Measurements from ENCODE around the gene VEGFB.
A peak's percentile ranks its signal among the peaks of the same experiment; 100 is the strongest.
"Not testable (repeated sequence)": the region's sequence is repeated elsewhere in the genome, so short reads cannot be mapped to it uniquely, and the experiment has no call there.

VEGFB gene

GRCh38 chr11:64231546-64231945, 2.8 kb upstream of the VEGFB start:
- no peak for DNase-seq (ENCODE audit: low read depth in 2 of 2)

DNA sequence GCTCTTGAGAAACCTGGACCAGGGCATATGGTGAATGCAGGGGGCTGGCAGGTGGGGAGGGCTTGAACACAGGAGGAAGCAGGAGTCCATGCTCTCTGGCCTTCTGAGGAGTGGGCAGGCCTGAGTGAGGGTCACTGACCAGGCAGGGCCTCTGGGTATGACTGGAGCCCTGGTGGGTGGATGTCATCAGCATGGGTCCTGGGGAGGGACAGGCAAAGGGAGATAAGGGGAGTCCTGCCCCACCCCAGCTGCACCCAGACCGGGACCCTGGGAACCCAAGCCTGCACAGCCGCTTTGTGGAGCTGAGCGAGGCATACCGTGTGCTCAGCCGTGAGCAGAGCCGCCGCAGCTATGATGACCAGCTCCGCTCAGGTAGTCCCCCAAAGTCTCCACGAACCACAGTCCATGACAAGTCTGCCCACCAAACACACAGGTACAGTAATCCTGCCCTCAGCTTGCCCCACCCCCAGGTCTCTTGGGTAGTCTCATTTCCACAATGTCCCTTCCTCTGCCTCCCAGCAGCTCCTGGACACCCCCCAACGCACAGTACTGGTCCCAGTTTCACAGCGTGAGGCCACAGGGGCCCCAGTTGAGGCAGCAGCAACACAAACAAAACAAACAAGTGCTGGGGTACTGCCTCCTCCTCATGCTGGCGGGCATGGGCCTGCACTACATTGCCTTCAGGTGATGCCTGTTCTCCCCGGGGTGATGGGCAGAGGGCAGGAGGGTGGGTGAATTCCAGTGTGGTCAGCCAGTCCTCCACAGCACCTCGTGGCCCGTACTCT, 2.0 kb upstream of the VEGFB start:
- DNase-seq (ENCODE audit: low read depth in 2 of 2): no peak

GRCh38 chr11:64232967-64233315, 1.4 kb upstream of the VEGFB start:
- DNase-seq (ENCODE audit: low read depth in 2 of 2): no peak

DNA sequence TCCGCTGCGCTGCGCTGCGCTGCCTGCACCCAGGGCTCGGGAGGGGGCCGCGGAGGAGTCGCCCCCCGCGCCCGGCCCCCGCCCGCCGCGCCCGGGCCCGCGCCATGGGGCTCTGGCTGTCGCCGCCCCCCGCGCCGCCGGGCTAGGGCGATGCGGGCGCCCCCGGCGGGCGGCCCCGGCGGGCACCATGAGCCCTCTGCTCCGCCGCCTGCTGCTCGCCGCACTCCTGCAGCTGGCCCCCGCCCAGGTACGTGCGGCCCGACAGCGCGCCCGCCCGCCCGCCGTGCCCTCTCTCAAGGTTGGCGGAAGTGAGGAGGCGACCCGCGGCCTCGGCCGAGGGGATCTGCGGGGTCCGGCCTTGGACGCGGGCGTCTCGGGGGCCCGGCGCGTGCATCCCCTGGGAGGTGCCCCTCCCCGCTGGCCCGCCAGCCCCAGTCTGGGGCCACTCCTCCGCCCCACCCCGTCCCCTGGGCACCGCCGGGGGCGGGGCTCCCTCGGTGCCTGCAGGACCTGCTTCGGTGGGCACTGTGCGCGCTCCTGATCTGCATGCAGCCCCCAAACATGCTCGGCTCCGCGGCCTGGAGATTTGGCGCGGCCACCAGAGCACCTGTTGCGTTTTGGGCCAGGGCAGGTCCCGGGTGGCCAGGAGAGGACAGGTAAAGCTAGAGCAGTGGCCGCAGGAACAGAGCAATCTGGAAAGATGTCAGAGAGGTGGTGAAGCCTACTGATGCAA, 429 bp downstream of the VEGFB start:
- DNase-seq (ENCODE audit: low read depth in 2 of 2): peak in 1 of 2 donors; percentile 44

DNA sequence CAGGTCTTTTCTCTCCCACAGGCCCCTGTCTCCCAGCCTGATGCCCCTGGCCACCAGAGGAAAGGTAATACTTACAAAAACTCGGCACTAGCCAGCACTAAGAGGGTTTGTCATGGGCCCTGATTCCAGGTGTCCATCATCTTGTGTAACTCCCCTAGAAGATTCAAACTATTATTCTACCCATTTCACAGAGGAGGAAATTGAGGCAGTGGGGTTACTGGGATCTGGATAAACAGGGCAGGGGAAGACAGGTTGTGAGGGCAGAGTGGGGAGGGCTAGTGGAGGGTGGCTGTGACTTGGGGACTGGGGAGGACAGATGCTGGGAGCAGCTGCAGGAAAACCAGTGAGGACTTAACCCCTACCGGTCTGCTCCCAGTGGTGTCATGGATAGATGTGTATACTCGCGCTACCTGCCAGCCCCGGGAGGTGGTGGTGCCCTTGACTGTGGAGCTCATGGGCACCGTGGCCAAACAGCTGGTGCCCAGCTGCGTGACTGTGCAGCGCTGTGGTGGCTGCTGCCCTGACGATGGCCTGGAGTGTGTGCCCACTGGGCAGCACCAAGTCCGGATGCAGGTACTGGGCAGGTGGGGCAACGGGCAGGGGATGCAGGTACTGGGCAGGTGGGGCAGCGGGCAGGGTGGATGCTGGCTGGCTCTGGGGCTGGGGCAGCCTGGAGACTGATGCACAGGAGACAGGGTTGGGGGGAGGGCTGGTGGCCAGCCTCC, 1.2 kb downstream of the VEGFB start:
- DNase-seq (ENCODE audit: low read depth in 2 of 2): no peak

GRCh38 chr11:64237484-64237951, 3.1 kb downstream of the VEGFB start:
- DNase-seq (ENCODE audit: low read depth in 2 of 2): no peak

- DNase-seq (ENCODE audit: low read depth in 2 of 2): no peak
Measured at GRCh38 chr11:64238076-64238475, 3.7 kb downstream of the VEGFB start.

- DNase-seq (ENCODE audit: low read depth in 2 of 2): no peak
Measured at GRCh38 chr11:64238999-64239398, 4.6 kb downstream of the VEGFB start.

GRCh38 chr11:64239662-64240434, 5.5 kb downstream of the VEGFB start:
- no peak for DNase-seq (ENCODE audit: low read depth in 2 of 2)

- DNase-seq (ENCODE audit: low read depth in 2 of 2): peak; percentile 96 to 98
Measured at GRCh38 chr11:64240435-64241240, 6.3 kb downstream of the VEGFB start, which contains the start of gene FKBP2. Gene FKBP2 (plus strand): TSS chr11:64241095. CDS start chr11:64242388, 1,293 bp downstream.

- peak; percentile 100 for DNase-seq (ENCODE audit: low read depth in 2 of 2)
Measured at GRCh38 chr11:64241241-64241490, 6.8 kb downstream of the VEGFB start.

GRCh38 chr11:64241491-64242374, 7.3 kb downstream of the VEGFB start:
- no peak for DNase-seq (ENCODE audit: low read depth in 2 of 2)

- no peak for DNase-seq (ENCODE audit: low read depth in 2 of 2)
Measured at GRCh38 chr11:64243236-64243854, 9.0 kb downstream of the VEGFB start.

GRCh38 chr11:64244107-64244506, 9.7 kb downstream of the VEGFB start:
- DNase-seq (ENCODE audit: low read depth in 2 of 2): no peak

- no peak for DNase-seq (ENCODE audit: low read depth in 2 of 2)
Measured at GRCh38 chr11:64244966-64245365, 10.6 kb downstream of the VEGFB start.

DNA sequence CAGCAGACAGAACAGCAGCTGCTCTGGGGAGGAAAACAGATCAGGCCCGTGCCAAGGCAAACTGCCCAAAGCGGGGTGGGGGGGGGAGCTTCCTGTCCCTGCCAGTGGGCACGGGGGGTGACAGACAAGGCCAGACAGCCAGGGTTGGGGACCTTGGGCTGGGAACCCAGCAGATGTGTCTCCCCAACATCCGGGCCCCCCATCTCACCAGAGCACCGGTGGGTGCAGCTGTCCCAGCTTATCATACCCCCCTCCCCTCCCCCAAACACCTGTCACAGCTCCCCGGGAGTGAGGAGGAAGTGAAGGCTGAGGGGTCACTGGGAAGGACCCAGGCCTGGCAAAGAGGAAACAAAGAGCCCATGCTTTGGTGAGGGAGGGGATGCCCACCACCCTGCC, 11.0 kb downstream of the VEGFB start:
- no peak for DNase-seq (ENCODE audit: low read depth in 2 of 2)

GRCh38 chr11:64245797-64246620, 11.6 kb downstream of the VEGFB start:
- peak; percentile 71 to 75 for DNase-seq (ENCODE audit: low read depth in 2 of 2)

DNA sequence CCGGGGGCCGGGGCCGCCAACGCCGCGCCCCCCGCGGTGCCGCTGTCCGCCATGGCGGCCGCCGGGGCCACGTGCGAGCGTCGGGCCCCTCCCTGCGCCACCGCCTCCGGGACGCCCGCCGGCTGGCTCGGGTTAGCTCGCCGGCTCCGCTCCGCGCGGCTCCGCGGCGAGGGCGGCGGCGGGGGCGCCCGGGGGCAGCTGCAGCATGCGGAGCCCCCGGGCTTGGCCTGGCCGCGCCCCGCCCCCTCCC, 12.2 kb downstream of the VEGFB start:
- DNase-seq (ENCODE audit: low read depth in 2 of 2): not testable (repeated sequence)
